Stimulated activated CD4-positive, alpha-beta T cell treated with anti-CD3 and anti-CD28 coated beads, Interleukin-2, amount 100 ng/mL, for 48 hours (primary cell): ENCODE results near the gene PKHD1.
"Not testable (repeated sequence)": the region's sequence is repeated elsewhere in the genome, so short reads cannot be mapped to it uniquely, and the experiment has no call there.

Experiments
- DNase-seq, 2 donors: peaks; one replicate each; pipeline ENCODE4 v3.0.0-alpha.2; 2020

The PKHD1 gene

DNA sequence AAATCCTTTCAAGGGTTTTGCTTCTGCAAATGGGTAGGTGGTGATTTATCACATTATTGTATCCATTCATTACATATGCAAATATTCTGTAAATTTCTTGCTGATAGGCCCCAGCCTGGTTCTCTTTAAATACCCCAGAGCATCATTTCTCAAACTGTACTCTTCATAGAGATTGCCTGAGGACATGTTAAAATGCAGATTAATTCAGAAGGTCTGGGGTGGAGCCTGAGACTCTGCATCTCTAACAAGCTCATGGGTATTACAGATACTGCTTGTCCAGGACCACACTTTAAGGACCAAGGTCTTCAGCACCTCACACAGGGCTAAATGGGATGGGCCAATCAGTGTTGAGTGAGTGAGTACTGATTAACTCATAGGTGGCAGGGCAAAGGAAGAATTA is 46.3 kb downstream of the PKHD1 start:
- no peak for DNase-seq

GRCh38 chr6:52027699-52028098 is 59.7 kb downstream of the PKHD1 start:
- DNase-seq: no peak

- no peak for DNase-seq
These were observed 62.9 kb downstream of the PKHD1 start for GRCh38 chr6:52024451-52025068.

DNA sequence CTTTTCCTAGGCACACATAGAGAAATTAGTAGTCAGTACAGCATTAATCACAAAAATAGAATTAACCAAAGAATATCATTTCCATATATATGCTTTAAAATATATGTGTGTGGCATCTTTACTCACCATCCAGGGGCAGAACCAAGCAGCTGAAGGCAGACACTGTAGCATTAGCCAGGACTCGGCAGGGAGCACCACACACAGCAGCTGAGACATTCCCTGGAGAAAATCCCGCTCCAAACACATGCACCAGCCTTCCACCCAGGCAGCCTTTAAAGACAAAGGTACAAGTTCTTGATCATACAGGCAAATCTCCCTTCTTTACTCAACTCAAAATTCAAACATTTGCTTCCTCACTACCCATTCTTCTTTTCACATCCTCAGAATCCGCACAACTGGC is 64.7 kb downstream of the PKHD1 start:
- DNase-seq: no peak

DNA sequence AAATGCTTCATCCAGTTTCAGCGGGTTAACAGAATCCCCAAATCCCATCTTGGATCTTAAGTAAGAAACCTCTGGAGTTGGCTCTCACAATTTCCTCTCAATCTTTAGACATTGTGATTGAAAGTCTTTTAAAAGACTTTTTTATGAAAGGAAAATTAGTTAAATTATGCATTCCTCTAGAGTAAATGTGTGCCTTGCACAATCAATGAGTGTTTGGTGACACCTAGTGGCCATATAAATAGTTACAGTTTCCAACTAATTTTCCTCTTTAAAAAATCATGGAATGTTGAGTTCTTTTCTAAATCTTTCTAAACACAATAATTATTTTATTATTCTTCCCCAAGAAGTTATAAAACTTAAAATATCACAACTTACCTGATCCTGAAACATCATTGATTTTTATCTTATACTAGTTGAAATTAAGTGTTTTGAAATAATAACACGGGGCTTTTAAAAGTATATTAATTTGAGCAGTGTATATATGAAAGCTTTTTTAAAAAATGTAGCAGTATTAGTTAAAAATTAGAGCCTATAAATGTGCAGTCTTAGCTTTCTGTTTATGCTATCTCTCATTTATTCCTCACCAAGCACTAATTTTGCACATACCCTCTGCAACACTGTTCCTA is 66.4 kb downstream of the PKHD1 start:
- no peak for DNase-seq

DNA sequence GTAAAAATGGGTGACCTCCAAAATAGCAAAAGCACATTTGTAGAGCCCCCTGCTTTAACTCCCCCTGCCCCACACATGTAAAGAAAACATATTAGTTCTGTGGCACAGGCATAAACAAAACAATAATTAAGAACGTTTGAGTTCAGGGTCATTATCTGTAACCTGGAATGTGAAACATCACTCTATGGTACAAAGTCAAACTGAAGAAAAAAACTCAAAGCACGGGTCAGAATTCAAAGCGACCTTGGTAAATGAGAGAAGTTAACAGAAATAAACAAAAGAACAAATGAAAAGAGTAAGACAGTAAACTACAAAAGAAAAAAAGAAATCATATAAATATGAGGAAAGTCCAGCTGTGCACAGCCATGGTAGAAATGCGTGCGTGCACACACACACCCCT is 67.5 kb downstream of the PKHD1 start:
- DNase-seq: no peak

- DNase-seq: no peak
These were observed 68.3 kb downstream of the PKHD1 start for GRCh38 chr6:52019092-52019491.

GRCh38 chr6:52016915-52017748 is 70.3 kb downstream of the PKHD1 start:
- no peak for DNase-seq

GRCh38 chr6:52015953-52016352 is 71.5 kb downstream of the PKHD1 start:
- no peak for DNase-seq

GRCh38 chr6:52014391-52014790 is 73.0 kb downstream of the PKHD1 start:
- DNase-seq: no peak

- no peak for DNase-seq
These were observed 74.4 kb downstream of the PKHD1 start for GRCh38 chr6:52013035-52013434.

DNA sequence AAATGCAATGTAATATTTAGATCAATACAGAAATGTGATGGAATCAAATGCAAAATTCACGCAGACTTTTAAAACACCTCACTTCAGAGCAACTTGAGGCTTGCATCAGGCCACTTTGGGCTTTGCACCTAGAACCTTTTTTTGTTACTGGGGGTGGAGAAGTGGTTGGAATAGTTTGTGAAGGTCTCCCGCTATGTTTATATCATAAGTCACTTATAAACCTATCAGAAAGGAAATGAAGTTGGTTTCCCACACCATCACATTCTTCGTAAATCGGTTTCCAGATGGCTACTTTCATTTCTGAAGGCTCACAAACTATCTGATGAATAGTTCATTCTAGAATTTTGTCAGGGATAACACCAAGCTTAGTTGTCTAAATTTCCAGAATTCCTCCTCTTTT is 74.8 kb downstream of the PKHD1 start:
- DNase-seq: no peak

- DNase-seq: no peak
These were observed 76.6 kb downstream of the PKHD1 start for GRCh38 chr6:52010806-52011205.

- no peak for DNase-seq
These were observed 77.3 kb downstream of the PKHD1 start for GRCh38 chr6:52010145-52010544.

- no peak for DNase-seq
These were observed 77.8 kb downstream of the PKHD1 start for GRCh38 chr6:52009466-52010140.

- no peak for DNase-seq
These were observed 87.3 kb downstream of the PKHD1 start for GRCh38 chr6:52000064-52000463.

GRCh38 chr6:51996296-51996947 is 91.0 kb downstream of the PKHD1 start:
- no peak for DNase-seq

- no peak for DNase-seq
These were observed 92.1 kb downstream of the PKHD1 start for GRCh38 chr6:51995214-51995755.

- DNase-seq: no peak
These were observed 94.5 kb downstream of the PKHD1 start for GRCh38 chr6:51992876-51993275.

DNA sequence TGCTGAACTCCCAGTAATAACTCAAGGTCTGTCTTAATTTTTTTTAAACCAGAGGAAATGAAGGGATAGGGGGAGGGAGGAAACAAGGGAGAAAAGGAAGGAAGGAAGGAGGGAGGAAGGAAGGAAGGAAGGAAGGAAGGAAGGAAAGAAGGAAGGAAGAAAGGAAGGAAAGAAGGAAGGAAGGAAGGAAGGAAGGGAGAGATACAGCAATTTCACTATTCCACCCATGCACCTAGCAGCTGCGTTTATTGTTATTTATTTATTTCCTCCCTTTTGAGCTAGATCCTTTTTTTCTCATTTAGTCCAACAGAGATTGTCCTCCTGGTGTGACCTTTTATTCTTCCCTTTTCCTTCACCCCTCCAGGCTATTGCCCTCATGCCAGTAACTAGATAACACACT is 97.6 kb downstream of the PKHD1 start:
- DNase-seq: no peak

- DNase-seq: no peak
These were observed 100.5 kb downstream of the PKHD1 start for GRCh38 chr6:51986864-51987263.

GRCh38 chr6:51983564-51983963 is 103.8 kb downstream of the PKHD1 start:
- DNase-seq: no peak

DNA sequence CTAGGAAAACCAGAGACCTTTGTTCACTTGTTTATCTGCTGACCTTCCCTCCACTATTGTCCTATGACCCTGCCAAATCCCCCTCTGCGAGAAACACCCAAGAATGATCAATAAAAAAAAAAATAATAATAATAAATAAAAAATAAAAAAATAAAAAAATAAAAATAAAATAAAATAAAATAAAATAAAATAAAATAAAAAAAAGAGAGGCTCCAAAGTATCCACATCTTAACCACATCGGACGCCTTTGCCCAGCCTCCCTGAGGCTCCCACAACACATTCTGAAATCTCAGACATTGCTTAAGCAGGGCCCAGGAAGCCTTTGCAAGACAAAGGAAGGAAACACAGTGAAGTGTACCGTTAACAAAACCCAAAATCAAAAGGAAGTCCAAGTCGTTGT is 104.7 kb downstream of the PKHD1 start:
- not testable (repeated sequence) for DNase-seq
